Thoracic aorta (tissue), 2 donors: Measurements from ENCODE around the gene AKIRIN2. TPM values are rescaled to one million over a fixed set of nuclear protein-coding genes. Genes with fewer than 3 reads are reported as not detected.

ENCODE experiments used
- ATAC-seq: fragments of 150-250 bp; one replicate; pipeline ENCODE4 v1.8.0; 2017; ENCODE audit warnings: low read depth; ENCODE audit not compliant: insufficient number of reproducible peaks, low FRiP score
- DNase-seq: peaks from one replicate; pipeline ENCODE4 v3.0.0-alpha.2; 2020; ENCODE audit warnings: low spot score
- H3K27ac ChIP-seq, 2 donors: fragments of 200-600 bp; sonication (generic); 1 replicate in 1 of 2; 2 replicates in 1 of 2; pipeline ENCODE4 v1.5.1; 2016; ENCODE audit warnings: mild to moderate bottlenecking in 2 of 2, moderate library complexity in 2 of 2
- H3K27me3 ChIP-seq: fragments of 200-600 bp; sonication (generic); replicated peaks from 2 replicates; pipeline ENCODE4 v1.6.0; 2016; ENCODE audit warnings: mild to moderate bottlenecking; ENCODE audit not compliant: insufficient read depth
- H3K36me3 ChIP-seq: fragments of 200-600 bp; sonication (generic); one replicate; pipeline ENCODE4 v1.5.1; 2016
- H3K4me1 ChIP-seq, 2 donors: fragments of 200-600 bp; sonication (generic); 1 replicate in 1 of 2; 2 replicates in 1 of 2; pipeline versions ENCODE4 v1.5.1 to v1.6.0; 2016; ENCODE audit warnings: low read depth in 2 of 2, mild to moderate bottlenecking in 1 of 2; ENCODE audit not compliant: control insufficient read depth in 1 of 2
- H3K4me3 ChIP-seq: fragments of 200-600 bp; sonication (generic); 2 replicates; pipeline ENCODE4 v1.5.1; 2016; ENCODE audit warnings: mild to moderate bottlenecking
- H3K9me3 ChIP-seq: fragments of 200-600 bp; sonication (generic); 2 replicates; pipeline ENCODE4 v1.5.1; 2016
- total RNA-seq, 2 donors: library from RNA; depleted of rRNA; stranded (reverse); fragments of >200 nt; gene quantifications; one replicate each; pipeline versions ENCODE4 v1.1.0 to v1.2.3, GENCODE V29; 2016
- TF ChIP-seq, protein P1 (sequence below): fragments of 200-600 bp; sonication (generic); IDR thresholded peaks from one replicate; pipeline ENCODE4 v1.5.1; 2019; ENCODE audit warnings: antibody characterized with exemption

Gene AKIRIN2
- total RNA-seq, 2 donors from 2014 or later, result 30.5 to 38.7 TPM

DNA sequence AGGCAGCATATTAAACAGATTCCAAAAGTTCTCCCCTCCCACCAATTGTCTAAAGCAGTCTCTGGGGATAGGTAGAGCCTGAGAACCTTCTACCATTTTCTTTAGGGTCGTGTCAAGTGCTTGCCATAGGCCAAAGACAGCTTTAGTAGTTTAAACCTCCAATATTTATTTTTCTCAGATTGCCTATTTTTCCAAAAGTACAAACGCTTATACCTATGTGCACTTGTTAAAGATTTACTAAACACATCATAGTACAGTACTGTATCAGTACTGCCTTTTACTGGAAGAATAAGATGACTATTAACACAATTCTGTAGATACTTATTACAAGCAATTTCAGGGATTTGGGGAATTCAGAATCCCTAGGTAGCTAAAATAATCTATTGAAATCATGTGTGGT lies 29.4 kb downstream of the AKIRIN2 start:
- TF ChIP-seq, protein P1, sequence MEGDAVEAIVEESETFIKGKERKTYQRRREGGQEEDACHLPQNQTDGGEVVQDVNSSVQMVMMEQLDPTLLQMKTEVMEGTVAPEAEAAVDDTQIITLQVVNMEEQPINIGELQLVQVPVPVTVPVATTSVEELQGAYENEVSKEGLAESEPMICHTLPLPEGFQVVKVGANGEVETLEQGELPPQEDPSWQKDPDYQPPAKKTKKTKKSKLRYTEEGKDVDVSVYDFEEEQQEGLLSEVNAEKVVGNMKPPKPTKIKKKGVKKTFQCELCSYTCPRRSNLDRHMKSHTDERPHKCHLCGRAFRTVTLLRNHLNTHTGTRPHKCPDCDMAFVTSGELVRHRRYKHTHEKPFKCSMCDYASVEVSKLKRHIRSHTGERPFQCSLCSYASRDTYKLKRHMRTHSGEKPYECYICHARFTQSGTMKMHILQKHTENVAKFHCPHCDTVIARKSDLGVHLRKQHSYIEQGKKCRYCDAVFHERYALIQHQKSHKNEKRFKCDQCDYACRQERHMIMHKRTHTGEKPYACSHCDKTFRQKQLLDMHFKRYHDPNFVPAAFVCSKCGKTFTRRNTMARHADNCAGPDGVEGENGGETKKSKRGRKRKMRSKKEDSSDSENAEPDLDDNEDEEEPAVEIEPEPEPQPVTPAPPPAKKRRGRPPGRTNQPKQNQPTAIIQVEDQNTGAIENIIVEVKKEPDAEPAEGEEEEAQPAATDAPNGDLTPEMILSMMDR, result no peak
- Histone ChIP-seq H3K27me3 (no peaks in the 10 kb centered on the region), H3K36me3 (peaks cover 22% of the 10 kb centered on the region), H3K4me3 (no peak overlapping the region), H3K9me3 (no peaks in the 10 kb centered on the region), H3K4me1 (peaks cover 3 to 14% of the 10 kb centered on the region in 2 donors), H3K27ac (no peak overlapping the region)
- ATAC-seq (no peak), DNase-seq (no peak)

DNA sequence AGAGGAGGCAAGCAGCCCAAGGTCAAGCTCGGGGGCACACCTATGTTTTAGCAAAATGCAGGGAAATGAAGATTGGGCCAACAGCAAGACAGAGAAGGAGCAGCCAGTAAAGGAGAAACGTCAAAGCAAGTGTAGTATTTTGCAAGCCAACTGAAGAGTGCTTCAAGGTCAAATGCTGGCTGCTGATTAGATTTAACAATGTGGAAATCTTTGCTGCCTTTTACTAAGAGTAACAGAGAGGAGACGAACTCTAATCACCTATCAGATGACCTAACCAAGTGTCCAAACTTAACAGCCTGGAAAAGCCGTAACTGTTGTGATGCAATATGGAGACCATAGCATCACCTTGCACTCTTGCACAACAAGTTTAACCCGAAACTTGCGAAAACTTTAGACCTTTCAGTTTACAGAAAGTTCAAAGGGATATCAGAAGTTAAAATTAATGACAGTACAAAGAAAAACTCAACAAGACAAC lies 30.4 kb downstream of the AKIRIN2 start:
- Histone ChIP-seq H3K36me3 (peaks cover 17% of the 10 kb centered on the region), H3K4me3 (no peak overlapping the region), H3K4me1 (peaks cover 3 to 14% of the 10 kb centered on the region in 2 donors), H3K9me3 (no peaks in the 10 kb centered on the region), H3K27me3 (no peaks in the 10 kb centered on the region), H3K27ac (no peak overlapping the region)
- TF ChIP-seq, protein P1, result no peak
- ATAC-seq, result no peak
- no peak for DNase-seq

DNA sequence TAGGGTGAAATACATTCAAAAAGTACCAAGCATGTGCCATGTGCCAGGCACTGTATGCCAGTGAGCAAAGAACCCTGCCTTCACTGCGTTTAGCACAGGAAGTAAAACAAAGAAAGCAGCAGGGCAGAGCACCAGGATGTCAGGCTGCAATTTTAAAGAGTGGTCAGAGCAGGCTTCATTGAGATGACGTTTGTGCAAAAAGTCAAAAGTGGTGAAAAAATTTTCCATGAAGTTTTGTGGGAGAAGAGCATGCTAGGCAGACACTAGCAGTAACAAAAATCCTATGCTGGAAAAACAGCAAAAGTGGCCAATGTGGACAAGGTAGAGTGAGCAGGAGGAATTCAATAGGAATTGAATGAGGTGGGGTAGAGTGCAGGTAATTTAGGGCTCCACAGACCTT lies 31.3 kb downstream of the AKIRIN2 start:
- TF ChIP-seq, protein P1, result no peak

DNA sequence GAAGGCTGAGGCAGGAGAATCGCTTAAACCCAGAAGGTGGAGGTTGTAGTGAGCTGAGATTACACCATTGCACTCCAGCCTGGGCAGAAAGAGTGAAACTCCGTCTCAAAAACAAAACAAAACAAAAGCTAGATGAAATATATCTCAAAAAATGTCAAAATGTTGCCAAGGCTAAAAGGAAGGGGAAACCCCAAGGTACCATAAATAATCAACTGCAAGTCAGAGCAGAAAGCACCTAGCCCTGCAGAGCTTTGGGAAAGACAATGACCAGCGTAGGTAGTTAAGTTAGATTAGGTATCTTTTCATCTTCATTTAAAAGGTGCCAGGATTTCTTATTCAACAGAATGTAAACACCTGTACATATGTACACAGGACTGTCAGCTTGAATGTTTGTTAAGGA lies 33.0 kb downstream of the AKIRIN2 start:
- no peak overlapping the region for H3K4me3 ChIP-seq
- peaks cover 3 to 18% of the 10 kb centered on the region in 2 donors for H3K4me1 ChIP-seq
- TF ChIP-seq, protein P1, result no peak
- peaks cover 15% of the 10 kb centered on the region for H3K36me3 ChIP-seq
- DNase-seq (no peak), ATAC-seq (no peak)
- no peaks in the 10 kb centered on the region for H3K9me3 ChIP-seq
- H3K27me3 ChIP-seq, result no peaks in the 10 kb centered on the region
- H3K27ac ChIP-seq, result no peak overlapping the region

More for the DNA sequence above, 31.3 kb downstream of the AKIRIN2 start:
- no peaks in the 10 kb centered on the region for H3K27me3 ChIP-seq
- ATAC-seq (no peak), DNase-seq (no peak)
- no peaks in the 10 kb centered on the region for H3K9me3 ChIP-seq
- H3K36me3 ChIP-seq, result peaks cover 15% of the 10 kb centered on the region
- H3K4me1 ChIP-seq, result peaks cover 3 to 14% of the 10 kb centered on the region in 2 donors
- no peak overlapping the region for H3K4me3 ChIP-seq
- no peak overlapping the region for H3K27ac ChIP-seq

DNA sequence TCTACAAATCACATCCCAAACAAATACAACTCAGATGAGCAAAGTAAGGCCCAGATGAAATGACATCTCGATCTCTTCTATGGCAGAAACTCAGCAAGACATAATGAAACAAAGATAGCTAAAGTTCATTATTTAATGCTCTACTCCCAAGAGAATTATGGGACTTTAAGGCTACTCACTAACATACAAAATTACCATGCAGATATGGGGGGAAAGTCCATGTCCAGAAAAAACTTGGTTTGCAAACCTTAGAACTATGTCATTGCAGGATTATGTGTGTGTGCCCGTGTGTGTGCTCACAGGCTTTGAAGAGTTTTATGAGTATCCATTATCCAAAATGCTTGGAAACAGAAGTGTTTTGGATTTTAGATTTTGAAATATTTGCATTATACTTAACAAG lies 34.0 kb downstream of the AKIRIN2 start:
- Histone ChIP-seq H3K4me3 (no peak overlapping the region), H3K9me3 (no peaks in the 10 kb centered on the region), H3K4me1 (peaks cover 3 to 18% of the 10 kb centered on the region in 2 donors), H3K27me3 (no peaks in the 10 kb centered on the region), H3K36me3 (peaks cover 15% of the 10 kb centered on the region), H3K27ac (no peak overlapping the region)
- ATAC-seq (no peak), DNase-seq (no peak)
- TF ChIP-seq, protein P1, result no peak
